ENCODE measurements around the gene IFIH1. TPM values are rescaled to one million over a fixed set of nuclear protein-coding genes. Genes with fewer than 3 reads are reported as not detected.

The IFIH1 gene
- 1.5 and 3.5 TPM in 2 replicates for total RNA-seq

GRCh38 chr2:162318328-162319180, at the start of gene IFIH1:
IFIH1 (minus strand) TSS chr2:162318684; CDS start chr2:162318307, 377 bp downstream.

GRCh38 chr2:162343824-162344616, 25.5 kb upstream of the IFIH1 start, which contains the start of gene GCA:
GCA (plus strand) TSS chr2:162344132; CDS start chr2:162344249, 117 bp downstream.

GRCh38 chr2:162243294-162243693, 75.2 kb downstream of the IFIH1 start, which contains the start of gene FAP:
FAP (minus strand) TSS chr2:162243445; CDS start chr2:162243327, 118 bp downstream.

Other genes with a start within 250 kb of the IFIH1 start
- 45.6 and 96.3 TPM in 2 replicates for gene DPP4, start 244.5 kb downstream of the IFIH1 start, total RNA-seq
- gene GCG, start 166.4 kb downstream of the IFIH1 start, total RNA-seq = not detected in 2 replicates
- gene FAP, start 75.2 kb downstream of the IFIH1 start, total RNA-seq = 62.3 and 69.7 TPM in 2 replicates
- gene GCA, start 25.4 kb upstream of the IFIH1 start, total RNA-seq = 3.3 and 10.4 TPM in 2 replicates